Astrocyte (in vitro differentiated cells and primary cell): ENCODE data around the gene SH3RF1. TPM values are rescaled to one million over a fixed set of nuclear protein-coding genes. Genes with fewer than 3 reads are reported as not detected.
A peak's percentile ranks its signal among the peaks of the same experiment; 100 is the strongest.

ENCODE experiments used
- DNase-seq: peaks from one replicate; pipeline ENCODE4 v3.0.0-alpha.2; 2010; ENCODE audit warnings: low read depth
- FAIRE-seq: peaks from 2 replicates; lab custom pipeline; 2011; peaks lifted over from hg19 to GRCh38; lab: Jason Lieb, UNC
- H2AFZ ChIP-seq: 2 replicates; pipeline ENCODE4 v1.6.0; 2012; ENCODE audit warnings: low read depth, low read length, inconsistent platforms
- H3K27ac ChIP-seq: 2 replicates; pipeline ENCODE4 v1.5.1; 2011; ENCODE audit warnings: low read depth, low read length, inconsistent platforms
- H3K27me3 ChIP-seq: 2 replicates; pipeline ENCODE4 v1.6.0; 2011; ENCODE audit warnings: low read length, inconsistent platforms; ENCODE audit not compliant: insufficient read depth
- H3K36me3 ChIP-seq: 2 replicates; pipeline ENCODE4 v1.5.1; 2011; ENCODE audit warnings: low read length, inconsistent platforms; ENCODE audit not compliant: insufficient read depth
- H3K4me1 ChIP-seq: 2 replicates; pipeline ENCODE4 v1.5.1; 2011; ENCODE audit warnings: low read length, inconsistent platforms; ENCODE audit not compliant: insufficient read depth
- H3K4me2 ChIP-seq: 2 replicates; pipeline ENCODE4 v1.6.0; 2012; ENCODE audit warnings: low read length, inconsistent platforms
- H3K4me3 ChIP-seq: 2 replicates; pipeline ENCODE4 v1.5.1; 2011; ENCODE audit warnings: low read depth, mild to moderate bottlenecking, low read length, inconsistent platforms; ENCODE audit not compliant: insufficient read depth
- H3K79me2 ChIP-seq: 2 replicates; pipeline ENCODE4 v1.6.0; 2012; ENCODE audit warnings: mild to moderate bottlenecking, low read length, inconsistent platforms; ENCODE audit not compliant: insufficient read depth
- H3K9ac ChIP-seq: 2 replicates; pipeline ENCODE4 v1.6.0; 2012; ENCODE audit warnings: mild to moderate bottlenecking, low read length, inconsistent platforms
- H3K9me3 ChIP-seq: 2 replicates; pipeline ENCODE4 v1.5.1; 2012; ENCODE audit warnings: low read depth, mild to moderate bottlenecking, low read length, inconsistent platforms; ENCODE audit not compliant: insufficient read depth
- H4K20me1 ChIP-seq: 2 replicates; pipeline ENCODE4 v1.6.0; 2012; ENCODE audit warnings: low read length, inconsistent platforms; ENCODE audit not compliant: insufficient read depth
- H3K27ac Mint-ChIP-seq: one replicate; pipeline ENCODE4 v1.8.0; 2021; ENCODE audit warnings: mild to moderate bottlenecking, mixed read lengths; ENCODE audit not compliant: unreplicated experiment
- H3K27me3 Mint-ChIP-seq: one replicate; pipeline ENCODE4 v1.8.0; 2021; ENCODE audit warnings: low read depth, mixed read lengths; ENCODE audit not compliant: unreplicated experiment
- H3K36me3 Mint-ChIP-seq: one replicate; pipeline ENCODE4 v1.8.0; 2021; ENCODE audit warnings: low read depth, mixed read lengths; ENCODE audit not compliant: unreplicated experiment
- H3K4me1 Mint-ChIP-seq: one replicate; pipeline ENCODE4 v1.8.0; 2021; ENCODE audit warnings: low read depth, mixed read lengths; ENCODE audit not compliant: unreplicated experiment
- H3K4me3 Mint-ChIP-seq: one replicate; pipeline ENCODE4 v1.8.0; 2021; ENCODE audit warnings: mild to moderate bottlenecking, moderate library complexity, mixed read lengths; ENCODE audit not compliant: unreplicated experiment
- H3K9me3 Mint-ChIP-seq: one replicate; pipeline ENCODE4 v1.8.0; 2021; ENCODE audit warnings: mild to moderate bottlenecking, mixed read lengths; ENCODE audit not compliant: unreplicated experiment
- EZH2 ChIP-seq: IDR thresholded peaks from 2 replicates; pipeline ENCODE4 v1.6.1; 2012; ENCODE audit warnings: mild to moderate bottlenecking, low read length, inconsistent platforms; ENCODE audit not compliant: insufficient read depth
- total RNA-seq: library from RNA; stranded (reverse); gene quantifications from 2 replicates; pipeline ENCODE4 v1.2.1, GENCODE V29; 2021
- TF ChIP-seq, protein P1 (sequence below): IDR thresholded peaks from 2 replicates; pipeline ENCODE4 v1.5.1; 2011; ENCODE audit warnings: low read depth, mild to moderate bottlenecking, inconsistent platforms, low read length, moderate library complexity; ENCODE audit not compliant: insufficient read depth

SH3RF1 gene
- total RNA-seq, 1 donor from 2014 or later = 25.9 TPM

DNA sequence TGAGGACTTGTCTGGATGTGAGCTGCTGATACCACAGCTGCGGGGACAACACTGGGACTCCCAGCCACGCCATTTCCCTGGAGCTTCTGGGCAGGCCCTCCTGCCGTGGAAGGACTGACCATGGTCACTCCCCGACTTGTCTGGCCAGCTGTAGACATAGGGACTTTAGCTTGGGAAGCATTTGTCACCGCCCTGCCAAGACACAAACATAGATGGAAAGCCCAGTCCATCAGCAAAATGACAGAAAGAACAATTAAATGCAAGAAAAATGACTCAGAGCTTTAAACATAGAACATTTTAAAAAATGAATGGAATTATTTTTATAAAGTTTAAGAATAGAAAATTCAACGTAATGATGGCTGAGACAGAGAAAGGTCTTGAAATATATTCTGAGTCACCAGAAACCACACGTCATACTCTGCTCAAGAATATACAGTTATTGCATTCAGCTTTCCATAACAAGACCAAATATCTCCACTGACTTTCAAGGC, 153.1 kb downstream of the SH3RF1 start:
- Histone ChIP-seq H3K36me3 (peaks cover 42% of the 10 kb centered on the region), H3K27me3 (no peaks in the 10 kb centered on the region), H4K20me1 (no peaks in the 10 kb centered on the region), H3K9ac (peak overlapping the region; percentile 76), H3K9me3 (no peaks in the 10 kb centered on the region), H2AFZ (no peak overlapping the region), H3K4me2 (peak overlapping the region; percentile 56), H3K4me1 (peaks cover 34% of the 10 kb centered on the region), H3K4me3 (peak overlapping the region; percentile 4), H3K79me2 (peaks cover 8% of the 10 kb centered on the region), H3K27ac (peak overlapping the region; percentile 95)
- no peaks in the 10 kb centered on the region for H3K27me3 Mint-ChIP-seq
- DNase-seq = peak; percentile 83
- H3K9me3 Mint-ChIP-seq = no peaks in the 10 kb centered on the region
- no peak for TF ChIP-seq EZH2
- TF ChIP-seq, protein P1, sequence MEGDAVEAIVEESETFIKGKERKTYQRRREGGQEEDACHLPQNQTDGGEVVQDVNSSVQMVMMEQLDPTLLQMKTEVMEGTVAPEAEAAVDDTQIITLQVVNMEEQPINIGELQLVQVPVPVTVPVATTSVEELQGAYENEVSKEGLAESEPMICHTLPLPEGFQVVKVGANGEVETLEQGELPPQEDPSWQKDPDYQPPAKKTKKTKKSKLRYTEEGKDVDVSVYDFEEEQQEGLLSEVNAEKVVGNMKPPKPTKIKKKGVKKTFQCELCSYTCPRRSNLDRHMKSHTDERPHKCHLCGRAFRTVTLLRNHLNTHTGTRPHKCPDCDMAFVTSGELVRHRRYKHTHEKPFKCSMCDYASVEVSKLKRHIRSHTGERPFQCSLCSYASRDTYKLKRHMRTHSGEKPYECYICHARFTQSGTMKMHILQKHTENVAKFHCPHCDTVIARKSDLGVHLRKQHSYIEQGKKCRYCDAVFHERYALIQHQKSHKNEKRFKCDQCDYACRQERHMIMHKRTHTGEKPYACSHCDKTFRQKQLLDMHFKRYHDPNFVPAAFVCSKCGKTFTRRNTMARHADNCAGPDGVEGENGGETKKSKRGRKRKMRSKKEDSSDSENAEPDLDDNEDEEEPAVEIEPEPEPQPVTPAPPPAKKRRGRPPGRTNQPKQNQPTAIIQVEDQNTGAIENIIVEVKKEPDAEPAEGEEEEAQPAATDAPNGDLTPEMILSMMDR = no peak
- H3K27ac Mint-ChIP-seq = peak overlapping the region; percentile 35
- FAIRE-seq = peak; percentile 71
- H3K36me3 Mint-ChIP-seq = peaks cover 11% of the 10 kb centered on the region
- H3K4me1 Mint-ChIP-seq = peaks cover 22% of the 10 kb centered on the region
- no peak overlapping the region for H3K4me3 Mint-ChIP-seq

DNA sequence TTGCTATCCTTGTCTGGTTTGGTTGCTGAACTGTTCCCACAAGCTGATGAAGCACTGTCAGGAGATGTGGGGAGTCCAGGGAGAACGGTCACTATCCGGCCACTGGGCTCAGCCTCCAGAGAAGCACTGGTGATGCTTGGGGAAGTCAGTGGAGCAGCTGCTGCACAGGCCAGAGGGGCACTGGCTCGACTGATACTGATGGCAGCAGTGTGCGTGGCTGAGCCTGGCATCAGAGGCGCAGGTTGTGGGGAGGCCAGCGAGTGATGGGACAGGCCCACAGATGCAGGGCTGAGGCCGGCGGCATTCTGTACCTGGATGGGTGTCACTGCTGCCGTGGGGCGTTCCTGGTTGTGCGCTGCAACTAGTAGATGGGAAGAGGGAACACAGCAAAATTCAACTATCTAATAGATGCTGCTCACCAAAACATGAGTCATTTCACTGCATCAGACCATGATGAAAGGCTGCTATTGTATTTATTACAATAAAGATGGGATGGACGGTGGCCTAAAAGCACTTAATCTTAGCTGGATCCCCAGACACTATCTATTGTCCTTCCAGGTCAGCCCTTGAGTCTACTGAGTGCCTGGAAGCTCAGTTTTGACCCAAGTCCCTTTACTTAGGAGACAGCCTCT, 154.4 kb downstream of the SH3RF1 start:
- FAIRE-seq (no peak), DNase-seq (peak; percentile 49)
- Mint-ChIP-seq H3K4me1 (peaks cover 23% of the 10 kb centered on the region), H3K36me3 (peaks cover 10% of the 10 kb centered on the region), H3K27ac (peak overlapping the region; percentile 100), H3K9me3 (no peaks in the 10 kb centered on the region), H3K27me3 (no peaks in the 10 kb centered on the region), H3K4me3 (peak overlapping the region; percentile 71)
- H3K4me3 ChIP-seq = no peak overlapping the region
- no peaks in the 10 kb centered on the region for H4K20me1 ChIP-seq
- no peaks in the 10 kb centered on the region for H3K9me3 ChIP-seq
- peaks cover 34% of the 10 kb centered on the region for H3K4me1 ChIP-seq
- peak overlapping the region; percentile 56 for H3K4me2 ChIP-seq
- peaks cover 37% of the 10 kb centered on the region for H3K36me3 ChIP-seq
- peak overlapping the region; percentile 95 for H3K27ac ChIP-seq
- no peak for TF ChIP-seq EZH2
- TF ChIP-seq, protein P1 = no peak
- H3K27me3 ChIP-seq = no peaks in the 10 kb centered on the region
- H3K9ac ChIP-seq = peak overlapping the region; percentile 76
- peaks cover 11% of the 10 kb centered on the region for H3K79me2 ChIP-seq
- H2AFZ ChIP-seq = no peak overlapping the region

DNA sequence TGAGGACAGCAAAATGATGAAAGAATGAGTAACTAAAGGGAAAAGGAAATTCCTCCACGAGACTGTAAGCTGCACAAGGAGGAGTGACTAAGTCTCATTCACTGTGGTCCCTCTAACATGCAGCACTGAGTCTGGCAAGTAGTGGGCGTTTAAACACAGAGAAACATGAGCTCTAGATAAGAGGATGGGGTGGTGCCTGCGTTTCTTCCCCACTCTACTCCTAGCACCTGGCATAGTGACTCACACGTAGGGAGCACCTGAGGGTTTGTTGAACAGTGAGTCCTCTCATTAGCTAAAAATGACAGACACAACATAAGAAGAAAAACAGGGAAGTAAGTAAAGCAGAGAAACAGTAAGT, 154.9 kb downstream of the SH3RF1 start:
- H3K27me3 ChIP-seq = no peaks in the 10 kb centered on the region
- peaks cover 10% of the 10 kb centered on the region for H3K36me3 Mint-ChIP-seq
- H3K9me3 ChIP-seq = no peaks in the 10 kb centered on the region
- FAIRE-seq = peak; percentile 98
- H3K4me3 Mint-ChIP-seq = peak overlapping the region; percentile 71
- H3K27ac ChIP-seq = peak overlapping the region; percentile 95
- peak; percentile 99 for DNase-seq
- TF ChIP-seq EZH2 = no peak
- TF ChIP-seq, protein P1 = peak; percentile 38
- H3K4me1 ChIP-seq = peaks cover 36% of the 10 kb centered on the region
- no peaks in the 10 kb centered on the region for H4K20me1 ChIP-seq
- peaks cover 23% of the 10 kb centered on the region for H3K4me1 Mint-ChIP-seq
- peak overlapping the region; percentile 100 for H3K27ac Mint-ChIP-seq
- peak overlapping the region; percentile 76 for H3K9ac ChIP-seq
- H3K79me2 ChIP-seq = peaks cover 13% of the 10 kb centered on the region
- H3K27me3 Mint-ChIP-seq = no peaks in the 10 kb centered on the region
- peak overlapping the region; percentile 56 for H3K4me2 ChIP-seq
- H3K9me3 Mint-ChIP-seq = no peaks in the 10 kb centered on the region
- no peak overlapping the region for H3K4me3 ChIP-seq
- H2AFZ ChIP-seq = no peak overlapping the region
- peaks cover 32% of the 10 kb centered on the region for H3K36me3 ChIP-seq
